ENCODE results near the gene TPD52L1. TPM values are rescaled to one million over a fixed set of nuclear protein-coding genes. Genes with fewer than 3 reads are reported as not detected.

The TPD52L1 gene
- total and polyA plus RNA-seq, 2 experiments from 2014 or later = 22.8 to 24.0 TPM

DNA sequence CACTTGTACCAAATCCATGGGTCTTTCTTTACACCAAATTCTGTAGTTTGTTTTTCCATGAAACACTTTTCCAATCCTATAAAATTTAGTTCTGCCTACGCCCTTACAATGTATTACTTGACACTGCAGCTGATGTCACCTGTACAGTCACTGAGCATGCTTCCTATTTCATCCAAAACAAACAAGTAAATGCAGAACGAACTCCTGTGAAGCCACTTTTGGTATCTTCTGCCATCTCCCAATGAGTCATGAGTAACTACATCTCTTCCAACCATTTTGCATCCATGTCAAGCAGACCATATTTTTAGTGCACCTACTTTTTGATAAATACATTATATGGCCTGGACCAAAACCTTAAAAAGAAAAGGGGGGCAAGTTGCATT lies 105.8 kb downstream of the TPD52L1 start:
- TF ChIP-seq NANOG (IDR thresholded peaks at IDR 0.05; ENCODE audit: borderline replicate concordance) (no peak), EZH2phosphoT487 (IDR thresholded peaks at IDR 0.05; ENCODE audit: unreplicated experiment) (no peak), ZNF114 (CRISPR knock-in tag; IDR thresholded peaks at IDR 0.05) (no peak), ZNF331 (CRISPR knock-in tag; IDR thresholded peaks at IDR 0.05; ENCODE audit: low read depth) (no peak), JUNB (IDR thresholded peaks at IDR 0.05; ENCODE audit: unreplicated experiment) (no peak), EZH2 (IDR thresholded peaks at IDR 0.05; ENCODE audit: low read depth, unreplicated experiment) (no peak), CREB1 (CRISPR knock-in tag; IDR thresholded peaks at IDR 0.05; ENCODE audit: low read depth) (no peak), STAT1 (IDR thresholded peaks at IDR 0.05; ENCODE audit: unreplicated experiment) (no peak), POLR2AphosphoS5 (IDR thresholded peaks at IDR 0.05; ENCODE audit: low read depth) (no peak)
- TF ChIP-seq, protein P1, sequence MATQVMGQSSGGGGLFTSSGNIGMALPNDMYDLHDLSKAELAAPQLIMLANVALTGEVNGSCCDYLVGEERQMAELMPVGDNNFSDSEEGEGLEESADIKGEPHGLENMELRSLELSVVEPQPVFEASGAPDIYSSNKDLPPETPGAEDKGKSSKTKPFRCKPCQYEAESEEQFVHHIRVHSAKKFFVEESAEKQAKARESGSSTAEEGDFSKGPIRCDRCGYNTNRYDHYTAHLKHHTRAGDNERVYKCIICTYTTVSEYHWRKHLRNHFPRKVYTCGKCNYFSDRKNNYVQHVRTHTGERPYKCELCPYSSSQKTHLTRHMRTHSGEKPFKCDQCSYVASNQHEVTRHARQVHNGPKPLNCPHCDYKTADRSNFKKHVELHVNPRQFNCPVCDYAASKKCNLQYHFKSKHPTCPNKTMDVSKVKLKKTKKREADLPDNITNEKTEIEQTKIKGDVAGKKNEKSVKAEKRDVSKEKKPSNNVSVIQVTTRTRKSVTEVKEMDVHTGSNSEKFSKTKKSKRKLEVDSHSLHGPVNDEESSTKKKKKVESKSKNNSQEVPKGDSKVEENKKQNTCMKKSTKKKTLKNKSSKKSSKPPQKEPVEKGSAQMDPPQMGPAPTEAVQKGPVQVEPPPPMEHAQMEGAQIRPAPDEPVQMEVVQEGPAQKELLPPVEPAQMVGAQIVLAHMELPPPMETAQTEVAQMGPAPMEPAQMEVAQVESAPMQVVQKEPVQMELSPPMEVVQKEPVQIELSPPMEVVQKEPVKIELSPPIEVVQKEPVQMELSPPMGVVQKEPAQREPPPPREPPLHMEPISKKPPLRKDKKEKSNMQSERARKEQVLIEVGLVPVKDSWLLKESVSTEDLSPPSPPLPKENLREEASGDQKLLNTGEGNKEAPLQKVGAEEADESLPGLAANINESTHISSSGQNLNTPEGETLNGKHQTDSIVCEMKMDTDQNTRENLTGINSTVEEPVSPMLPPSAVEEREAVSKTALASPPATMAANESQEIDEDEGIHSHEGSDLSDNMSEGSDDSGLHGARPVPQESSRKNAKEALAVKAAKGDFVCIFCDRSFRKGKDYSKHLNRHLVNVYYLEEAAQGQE (IDR thresholded peaks at IDR 0.05; ENCODE audit: unreplicated experiment) = no peak
- TF ChIP-seq, protein P2, sequence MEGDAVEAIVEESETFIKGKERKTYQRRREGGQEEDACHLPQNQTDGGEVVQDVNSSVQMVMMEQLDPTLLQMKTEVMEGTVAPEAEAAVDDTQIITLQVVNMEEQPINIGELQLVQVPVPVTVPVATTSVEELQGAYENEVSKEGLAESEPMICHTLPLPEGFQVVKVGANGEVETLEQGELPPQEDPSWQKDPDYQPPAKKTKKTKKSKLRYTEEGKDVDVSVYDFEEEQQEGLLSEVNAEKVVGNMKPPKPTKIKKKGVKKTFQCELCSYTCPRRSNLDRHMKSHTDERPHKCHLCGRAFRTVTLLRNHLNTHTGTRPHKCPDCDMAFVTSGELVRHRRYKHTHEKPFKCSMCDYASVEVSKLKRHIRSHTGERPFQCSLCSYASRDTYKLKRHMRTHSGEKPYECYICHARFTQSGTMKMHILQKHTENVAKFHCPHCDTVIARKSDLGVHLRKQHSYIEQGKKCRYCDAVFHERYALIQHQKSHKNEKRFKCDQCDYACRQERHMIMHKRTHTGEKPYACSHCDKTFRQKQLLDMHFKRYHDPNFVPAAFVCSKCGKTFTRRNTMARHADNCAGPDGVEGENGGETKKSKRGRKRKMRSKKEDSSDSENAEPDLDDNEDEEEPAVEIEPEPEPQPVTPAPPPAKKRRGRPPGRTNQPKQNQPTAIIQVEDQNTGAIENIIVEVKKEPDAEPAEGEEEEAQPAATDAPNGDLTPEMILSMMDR (conservative IDR thresholded peaks at IDR 0.05; ENCODE audit: low read depth in 2 of 2) = no peak
- TF ChIP-seq, protein P3, sequence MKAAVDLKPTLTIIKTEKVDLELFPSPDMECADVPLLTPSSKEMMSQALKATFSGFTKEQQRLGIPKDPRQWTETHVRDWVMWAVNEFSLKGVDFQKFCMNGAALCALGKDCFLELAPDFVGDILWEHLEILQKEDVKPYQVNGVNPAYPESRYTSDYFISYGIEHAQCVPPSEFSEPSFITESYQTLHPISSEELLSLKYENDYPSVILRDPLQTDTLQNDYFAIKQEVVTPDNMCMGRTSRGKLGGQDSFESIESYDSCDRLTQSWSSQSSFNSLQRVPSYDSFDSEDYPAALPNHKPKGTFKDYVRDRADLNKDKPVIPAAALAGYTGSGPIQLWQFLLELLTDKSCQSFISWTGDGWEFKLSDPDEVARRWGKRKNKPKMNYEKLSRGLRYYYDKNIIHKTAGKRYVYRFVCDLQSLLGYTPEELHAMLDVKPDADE (IDR thresholded peaks at IDR 0.05) = no peak
- TF ChIP-seq, protein P4, sequence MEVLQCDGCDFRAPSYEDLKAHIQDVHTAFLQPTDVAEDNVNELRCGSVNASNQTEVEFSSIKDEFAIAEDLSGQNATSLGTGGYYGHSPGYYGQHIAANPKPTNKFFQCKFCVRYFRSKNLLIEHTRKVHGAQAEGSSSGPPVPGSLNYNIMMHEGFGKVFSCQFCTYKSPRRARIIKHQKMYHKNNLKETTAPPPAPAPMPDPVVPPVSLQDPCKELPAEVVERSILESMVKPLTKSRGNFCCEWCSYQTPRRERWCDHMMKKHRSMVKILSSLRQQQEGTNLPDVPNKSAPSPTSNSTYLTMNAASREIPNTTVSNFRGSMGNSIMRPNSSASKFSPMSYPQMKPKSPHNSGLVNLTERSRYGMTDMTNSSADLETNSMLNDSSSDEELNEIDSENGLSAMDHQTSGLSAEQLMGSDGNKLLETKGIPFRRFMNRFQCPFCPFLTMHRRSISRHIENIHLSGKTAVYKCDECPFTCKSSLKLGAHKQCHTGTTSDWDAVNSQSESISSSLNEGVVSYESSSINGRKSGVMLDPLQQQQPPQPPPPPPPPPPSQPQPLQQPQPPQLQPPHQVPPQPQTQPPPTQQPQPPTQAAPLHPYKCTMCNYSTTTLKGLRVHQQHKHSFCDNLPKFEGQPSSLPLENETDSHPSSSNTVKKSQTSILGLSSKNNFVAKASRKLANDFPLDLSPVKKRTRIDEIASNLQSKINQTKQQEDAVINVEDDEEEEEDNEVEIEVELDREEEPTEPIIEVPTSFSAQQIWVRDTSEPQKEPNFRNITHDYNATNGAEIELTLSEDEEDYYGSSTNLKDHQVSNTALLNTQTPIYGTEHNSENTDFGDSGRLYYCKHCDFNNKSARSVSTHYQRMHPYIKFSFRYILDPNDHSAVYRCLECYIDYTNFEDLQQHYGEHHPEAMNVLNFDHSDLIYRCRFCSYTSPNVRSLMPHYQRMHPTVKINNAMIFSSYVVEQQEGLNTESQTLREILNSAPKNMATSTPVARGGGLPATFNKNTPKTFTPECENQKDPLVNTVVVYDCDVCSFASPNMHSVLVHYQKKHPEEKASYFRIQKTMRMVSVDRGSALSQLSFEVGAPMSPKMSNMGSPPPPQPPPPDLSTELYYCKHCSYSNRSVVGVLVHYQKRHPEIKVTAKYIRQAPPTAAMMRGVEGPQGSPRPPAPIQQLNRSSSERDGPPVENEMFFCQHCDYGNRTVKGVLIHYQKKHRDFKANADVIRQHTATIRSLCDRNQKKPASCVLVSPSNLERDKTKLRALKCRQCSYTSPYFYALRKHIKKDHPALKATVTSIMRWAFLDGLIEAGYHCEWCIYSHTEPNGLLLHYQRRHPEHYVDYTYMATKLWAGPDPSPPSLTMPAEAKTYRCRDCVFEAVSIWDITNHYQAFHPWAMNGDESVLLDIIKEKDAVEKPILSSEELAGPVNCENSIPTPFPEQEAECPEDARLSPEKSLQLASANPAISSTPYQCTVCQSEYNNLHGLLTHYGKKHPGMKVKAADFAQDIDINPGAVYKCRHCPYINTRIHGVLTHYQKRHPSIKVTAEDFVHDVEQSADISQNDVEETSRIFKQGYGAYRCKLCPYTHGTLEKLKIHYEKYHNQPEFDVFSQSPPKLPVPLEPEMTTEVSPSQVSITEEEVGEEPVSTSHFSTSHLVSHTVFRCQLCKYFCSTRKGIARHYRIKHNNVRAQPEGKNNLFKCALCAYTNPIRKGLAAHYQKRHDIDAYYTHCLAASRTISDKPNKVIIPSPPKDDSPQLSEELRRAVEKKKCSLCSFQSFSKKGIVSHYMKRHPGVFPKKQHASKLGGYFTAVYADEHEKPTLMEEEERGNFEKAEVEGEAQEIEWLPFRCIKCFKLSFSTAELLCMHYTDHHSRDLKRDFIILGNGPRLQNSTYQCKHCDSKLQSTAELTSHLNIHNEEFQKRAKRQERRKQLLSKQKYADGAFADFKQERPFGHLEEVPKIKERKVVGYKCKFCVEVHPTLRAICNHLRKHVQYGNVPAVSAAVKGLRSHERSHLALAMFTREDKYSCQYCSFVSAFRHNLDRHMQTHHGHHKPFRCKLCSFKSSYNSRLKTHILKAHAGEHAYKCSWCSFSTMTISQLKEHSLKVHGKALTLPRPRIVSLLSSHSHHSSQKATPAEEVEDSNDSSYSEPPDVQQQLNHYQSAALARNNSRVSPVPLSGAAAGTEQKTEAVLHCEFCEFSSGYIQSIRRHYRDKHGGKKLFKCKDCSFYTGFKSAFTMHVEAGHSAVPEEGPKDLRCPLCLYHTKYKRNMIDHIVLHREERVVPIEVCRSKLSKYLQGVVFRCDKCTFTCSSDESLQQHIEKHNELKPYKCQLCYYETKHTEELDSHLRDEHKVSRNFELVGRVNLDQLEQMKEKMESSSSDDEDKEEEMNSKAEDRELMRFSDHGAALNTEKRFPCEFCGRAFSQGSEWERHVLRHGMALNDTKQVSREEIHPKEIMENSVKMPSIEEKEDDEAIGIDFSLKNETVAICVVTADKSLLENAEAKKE (CRISPR knock-in tag; IDR thresholded peaks at IDR 0.05) = no peak
- Histone ChIP-seq H3K4me2 (no peak overlapping the region), H4K20me1 (replicated peaks; ENCODE audit: insufficient read depth) (no peaks in the 10 kb centered on the region), H3K36me3 (ENCODE audit: insufficient read depth) (no peaks in the 10 kb centered on the region), H3K4me3 (no peak overlapping the region), H3F3A (replicated peaks; ENCODE audit: low read depth) (no peaks in the 10 kb centered on the region), H3K27me3 (ENCODE audit: insufficient read depth) (no peaks in the 10 kb centered on the region), H3K4me1 (ENCODE audit: insufficient read depth) (peaks cover 9% of the 10 kb centered on the region), H3K27ac (ENCODE audit: low read depth) (no peak overlapping the region), H3K79me2 (replicated peaks; ENCODE audit: insufficient read depth) (no peaks in the 10 kb centered on the region), H2AFZ (no peak overlapping the region), H3K9me2 (ENCODE audit: insufficient read depth) (no peaks in the 10 kb centered on the region)
- Mint-ChIP-seq H3K9me3 (no peaks in the 10 kb centered on the region), H3K27ac (no peak overlapping the region), H3K4me1 (peaks cover 13% of the 10 kb centered on the region; the same call in 2 of the 3 replicates), H3K36me3 (ENCODE audit: low read depth) (no peaks in the 10 kb centered on the region), H3K27me3 (ENCODE audit: insufficient read depth, low read depth, poor library complexity) (no peaks in the 10 kb centered on the region), H3K4me3 (no peak overlapping the region)
- DNase-seq (ENCODE audit: low spot score) = no peak
- ATAC-seq = no peak

Measured in GM23338 (cell line).